Ovary (tissue), 9 donors: ENCODE data around the gene SLC25A3. TPM values are rescaled to one million over a fixed set of nuclear protein-coding genes. Genes with fewer than 3 reads are reported as not detected.
A peak's percentile ranks its signal among the peaks of the same experiment; 100 is the strongest.

ENCODE experiments used
- DNase-seq, 5 donors: peaks; one replicate each; pipeline ENCODE4 v3.0.0-alpha.2; 2019 to 2020
- H3K27ac ChIP-seq, 2 donors: fragments of 200-600 bp; one replicate each; pipeline versions ENCODE4 v1.5.1 to v1.8.0; 2019 to 2022
- H3K27me3 ChIP-seq: fragments of 200-600 bp; one replicate; pipeline ENCODE4 v1.8.0; 2022
- H3K36me3 ChIP-seq: fragments of 200-600 bp; sonication (generic); one replicate; pipeline ENCODE4 v1.5.1; 2019
- H3K4me1 ChIP-seq: one replicate; pipeline ENCODE4 v1.8.1; 2013; ENCODE audit warnings: mild to moderate bottlenecking, moderate library complexity; ENCODE audit not compliant: insufficient read depth
- H3K4me3 ChIP-seq: fragments of 200-600 bp; sonication (generic); one replicate; pipeline ENCODE4 v1.5.1; 2017
- H3K9me3 ChIP-seq, 2 donors: fragments of 200-600 bp in 1 of 2; sonication (generic) in 1 of 2; one replicate each; pipeline versions ENCODE4 v1.5.1 to v1.8.1; 2013 to 2019; ENCODE audit warnings: mild to moderate bottlenecking in 1 of 2, moderate library complexity in 1 of 2
- EP300 ChIP-seq: sonication (generic); formaldehyde crosslinking; IDR thresholded peaks from one replicate; pipeline ENCODE4 v1.6.1; 2017; ENCODE audit warnings: antibody characterized with exemption
- POLR2A ChIP-seq: fragments of 450-650 bp; IDR thresholded peaks from one replicate; pipeline ENCODE4 v1.6.1; 2017; ENCODE audit warnings: antibody characterized with exemption, mild to moderate bottlenecking, moderate library complexity
- WGBS, 3 donors: extraction: QIAGEN DNeasy Blood & Tissue Kit in 1 of 3; methylation state at CpG; one replicate each; pipeline versions ENCODE4 v1.1.5 to v1.1.7; 2013 to 2017; 5-methylcytosine and 5-hydroxymethylcytosine counted together
- intact Hi-C, 4 donors: fragments of 100-400 bp; cut with DNase I; formaldehyde crosslinking; loops; one replicate each; pipeline versions ENCODE4 v1.11.0 to v1.15.1; 2022 to 2023
- polyA plus RNA-seq, 2 donors: library from polyadenylated mRNA; stranded (reverse); fragments of 200-250 nt in 1 of 2; fragments of 350-450 nt in 1 of 2; fragmentation: Illumina TruSeq in 1 of 2; extraction: RNeasy Lipid Tissue Mini Kit (QIAGEN cat#74804) in 1 of 2; gene quantifications; one replicate each; pipeline ENCODE4 v1.2.3, GENCODE V29; 2013 to 2014
- total RNA-seq, 7 donors: library from RNA; depleted of rRNA in 2 of 7; stranded (reverse); fragments of >200 nt in 2 of 7; fragmentation: NEBNext Ultra II Directional in 3 of 7; extraction: Animal tissue kit (Norgen Biotek cat#: 25700) in 3 of 7; gene quantifications; one replicate each; pipeline versions ENCODE4 v1.1.0 to v1.2.4, GENCODE V29; 2016 to 2023
- TF ChIP-seq, protein P1 (sequence below), 3 donors: fragments of 450-650 bp in 2 of 3; fragments of 200-600 bp in 1 of 3; IDR thresholded peaks; one replicate each; pipeline versions ENCODE4 v1.5.1 to v1.8.0; 2016 to 2022; ENCODE audit warnings: antibody characterized with exemption in 3 of 3, mild to moderate bottlenecking in 1 of 3
- donor health status: DM: no; HTN: no; CAD: no; lungs with moderate emphysema.
- donor health status: DM: no; HTN: no; CAD: no.
- donor health status: Bipolar disorder and iron deficiency.
- donor health status: DM: yes; HTN: yes; CAD: no.
- donor health status: DM: no; HTN: no; CAD: no.
- donor health status: DM: yes; HTN: yes; CAD: no.

The SLC25A3 gene
- total and polyA plus RNA-seq, 9 donors: 344 to 649 (median 427) TPM

GRCh38 chr12:98644433-98644711 lies 50.9 kb downstream of the SLC25A3 start:
- intact Hi-C loops: loop anchor here in 1 of 4 donors (10.0 kb wide), 1 partner anchor 50 kb away; the partner anchor contains the start of gene SLC25A3
- 0 to 1% (median 1%) methylated on average over 14 to 20 of the region's 20 CpGs for WGBS, 3 donors

GRCh38 chr12:98644712-98645571 lies 51.5 kb downstream of the SLC25A3 start, which contains the start of the genes APAF1 and IKBIP:
APAF1 (plus strand) TSS chr12:98645290; CDS start chr12:98648360, 3,070 bp downstream.
IKBIP (minus strand) TSS chr12:98644788; CDS start chr12:98644701, 87 bp downstream.
- H3K4me1 ChIP-seq: peaks cover 4% of the 10 kb centered on the region
- peak within 1 kb of the TSS; percentile 71 to 79 for H3K27ac ChIP-seq
- no peaks in the 10 kb centered on the region for H3K36me3 ChIP-seq
- intact Hi-C loops: loop anchor here in 3 of 4 donors (5.0 to 10.0 kb wide), 3 partner anchors 48 to 223 kb away; partner anchors contain the start of gene SLC25A3 (in 1 of the 3)
- peak; percentile 95 to 99 (median 96) for DNase-seq
- 0 to 1% (median 0%) methylated on average over 68 to 91 of the region's 91 CpGs for WGBS, 3 donors
- peak within 1 kb of the TSS; percentile 82 for H3K4me3 ChIP-seq
- no peaks in the 10 kb centered on the region for H3K27me3 ChIP-seq
- no peaks in the 10 kb centered on the region for H3K9me3 ChIP-seq
- no peak for TF ChIP-seq EP300
- TF ChIP-seq POLR2A: peak; percentile 58
- TF ChIP-seq, protein P1, sequence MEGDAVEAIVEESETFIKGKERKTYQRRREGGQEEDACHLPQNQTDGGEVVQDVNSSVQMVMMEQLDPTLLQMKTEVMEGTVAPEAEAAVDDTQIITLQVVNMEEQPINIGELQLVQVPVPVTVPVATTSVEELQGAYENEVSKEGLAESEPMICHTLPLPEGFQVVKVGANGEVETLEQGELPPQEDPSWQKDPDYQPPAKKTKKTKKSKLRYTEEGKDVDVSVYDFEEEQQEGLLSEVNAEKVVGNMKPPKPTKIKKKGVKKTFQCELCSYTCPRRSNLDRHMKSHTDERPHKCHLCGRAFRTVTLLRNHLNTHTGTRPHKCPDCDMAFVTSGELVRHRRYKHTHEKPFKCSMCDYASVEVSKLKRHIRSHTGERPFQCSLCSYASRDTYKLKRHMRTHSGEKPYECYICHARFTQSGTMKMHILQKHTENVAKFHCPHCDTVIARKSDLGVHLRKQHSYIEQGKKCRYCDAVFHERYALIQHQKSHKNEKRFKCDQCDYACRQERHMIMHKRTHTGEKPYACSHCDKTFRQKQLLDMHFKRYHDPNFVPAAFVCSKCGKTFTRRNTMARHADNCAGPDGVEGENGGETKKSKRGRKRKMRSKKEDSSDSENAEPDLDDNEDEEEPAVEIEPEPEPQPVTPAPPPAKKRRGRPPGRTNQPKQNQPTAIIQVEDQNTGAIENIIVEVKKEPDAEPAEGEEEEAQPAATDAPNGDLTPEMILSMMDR (IDR thresholded peaks at IDR 0.05): peak in 1 of 3 donors; percentile 4

More at GRCh38 chr12:98644433-98644711, 50.9 kb downstream of the SLC25A3 start:
- H3K9me3 ChIP-seq: no peaks in the 10 kb centered on the region
- no peaks in the 10 kb centered on the region for H3K36me3 ChIP-seq
- peak overlapping the region; percentile 82 for H3K4me3 ChIP-seq
- H3K27ac ChIP-seq: peak overlapping the region; percentile 16 to 79
- peak in 1 of 5 donors; percentile 42 for DNase-seq
- TF ChIP-seq, protein P1 (IDR thresholded peaks at IDR 0.05): peak in 1 of 3 donors; percentile 10
- TF ChIP-seq POLR2A (no peak), EP300 (no peak)
- H3K27me3 ChIP-seq: no peaks in the 10 kb centered on the region
- H3K4me1 ChIP-seq: peaks cover 4% of the 10 kb centered on the region

GRCh38 chr12:98645572-98646067 lies 52.1 kb downstream of the SLC25A3 start:
- WGBS, 3 donors: 0% methylated on average over 13 to 24 of the region's 24 CpGs
- peaks cover 4% of the 10 kb centered on the region for H3K4me1 ChIP-seq
- TF ChIP-seq POLR2A (no peak), EP300 (no peak)
- TF ChIP-seq, protein P1 (IDR thresholded peaks at IDR 0.05): no peak
- no peaks in the 10 kb centered on the region for H3K9me3 ChIP-seq
- H3K36me3 ChIP-seq: no peaks in the 10 kb centered on the region
- peak overlapping the region; percentile 71 to 79 for H3K27ac ChIP-seq
- peak overlapping the region; percentile 82 for H3K4me3 ChIP-seq
- no peaks in the 10 kb centered on the region for H3K27me3 ChIP-seq
- no peak for DNase-seq
- intact Hi-C loops: loop anchor here in 3 of 4 donors (5.0 to 10.0 kb wide), 3 partner anchors 48 to 223 kb away; partner anchors contain the start of gene SLC25A3 (in 1 of the 3)

- Histone ChIP-seq H3K27me3 (no peaks in the 10 kb centered on the region), H3K27ac (no peak overlapping the region), H3K36me3 (no peaks in the 10 kb centered on the region), H3K4me1 (peaks cover 4% of the 10 kb centered on the region), H3K4me3 (peak overlapping the region; percentile 82), H3K9me3 (no peaks in the 10 kb centered on the region)
- TF ChIP-seq POLR2A (no peak), EP300 (no peak)
- TF ChIP-seq, protein P1 (IDR thresholded peaks at IDR 0.05): no peak
- DNase-seq: no peak
- intact Hi-C loops: loop anchor here in 3 of 4 donors (5.0 to 10.0 kb wide), 3 partner anchors 49 to 224 kb away; partner anchors contain the start of gene SLC25A3 (in 1 of the 3)
- 6 to 10% (median 10%) methylated on average over 8 of the region's 8 CpGs for WGBS, 3 donors
Measured at GRCh38 chr12:98646294-98647090, 53.0 kb downstream of the SLC25A3 start.
